Parathyroid adenoma (tissue), 2 donors: ENCODE measurements around the gene ABCC1.

Experiments
- H2AFZ ChIP-seq: fragments of 300-600 bp; sonication (generic); one replicate; pipeline ENCODE4 v1.7.0; 2017; ENCODE audit warnings: antibody characterized with exemption, mild to moderate bottlenecking
- H3K27ac ChIP-seq: fragments of 300-600 bp; sonication (generic); one replicate; pipeline ENCODE4 v1.7.0; 2017
- H3K27me3 ChIP-seq: fragments of 300-600 bp; sonication (generic); one replicate; pipeline ENCODE4 v1.7.0; 2017; ENCODE audit warnings: low read length; ENCODE audit not compliant: control insufficient read depth, insufficient read depth
- H3K36me3 ChIP-seq: fragments of 300-600 bp; sonication (generic); one replicate; pipeline ENCODE4 v1.7.0; 2017; ENCODE audit warnings: low read length; ENCODE audit not compliant: control insufficient read depth, insufficient read depth
- H3K4me1 ChIP-seq: fragments of 300-600 bp; sonication (generic); one replicate; pipeline ENCODE4 v1.7.0; 2017; ENCODE audit warnings: control low read depth
- H3K4me2 ChIP-seq: fragments of 300-600 bp; sonication (generic); one replicate; pipeline ENCODE4 v1.7.0; 2017; ENCODE audit warnings: low read length
- H3K4me3 ChIP-seq: fragments of 300-600 bp; sonication (generic); one replicate; pipeline ENCODE4 v1.7.0; 2017; ENCODE audit warnings: low read depth, low read length
- H3K79me2 ChIP-seq: fragments of 300-600 bp; sonication (generic); one replicate; pipeline ENCODE4 v1.7.0; 2017; ENCODE audit warnings: control low read depth
- H3K9ac ChIP-seq: fragments of 300-600 bp; sonication (generic); one replicate; pipeline ENCODE4 v1.7.0; 2017; ENCODE audit warnings: mild to moderate bottlenecking
- H3K9me3 ChIP-seq: fragments of 300-600 bp; sonication (generic); one replicate; pipeline ENCODE4 v1.7.0; 2017; ENCODE audit warnings: low read length; ENCODE audit not compliant: control insufficient read depth
- CTCF ChIP-seq: fragments of 300-600 bp; sonication (generic); IDR thresholded peaks from one replicate; pipeline ENCODE4 v1.7.0; 2017; ENCODE audit warnings: antibody characterized with exemption, mild to moderate bottlenecking
- donor health status: primary hyperparathyroidism.

Gene ABCC1

GRCh38 chr16:15993946-15994665, 44.7 kb downstream of the ABCC1 start:
- Histone ChIP-seq H3K4me1 (no peaks in the 10 kb centered on the region), H3K9ac (no peak overlapping the region), H3K36me3 (no peaks in the 10 kb centered on the region), H3K4me2 (no peak overlapping the region), H3K9me3 (no peaks in the 10 kb centered on the region), H3K27me3 (no peaks in the 10 kb centered on the region), H2AFZ (no peak overlapping the region), H3K4me3 (no peak overlapping the region), H3K27ac (no peak overlapping the region), H3K79me2 (peaks cover 20% of the 10 kb centered on the region)
- no peak for TF ChIP-seq CTCF

- Histone ChIP-seq H3K79me2 (peaks cover 11% of the 10 kb centered on the region), H3K9me3 (no peaks in the 10 kb centered on the region), H3K27ac (no peak overlapping the region), H3K36me3 (no peaks in the 10 kb centered on the region), H3K4me2 (no peak overlapping the region), H3K4me3 (no peak overlapping the region), H2AFZ (no peak overlapping the region), H3K27me3 (no peaks in the 10 kb centered on the region), H3K4me1 (no peaks in the 10 kb centered on the region), H3K9ac (no peak overlapping the region)
- no peak for TF ChIP-seq CTCF
Measured at GRCh38 chr16:15996432-15997109, 47.2 kb downstream of the ABCC1 start.

- Histone ChIP-seq H3K27ac (no peak overlapping the region), H3K79me2 (peaks cover 22% of the 10 kb centered on the region), H2AFZ (no peak overlapping the region), H3K4me1 (no peaks in the 10 kb centered on the region), H3K4me2 (no peak overlapping the region), H3K9me3 (no peaks in the 10 kb centered on the region), H3K4me3 (no peak overlapping the region), H3K27me3 (no peaks in the 10 kb centered on the region), H3K9ac (no peak overlapping the region), H3K36me3 (no peaks in the 10 kb centered on the region)
- TF ChIP-seq CTCF = no peak
Measured at GRCh38 chr16:16000685-16001084, 51.3 kb downstream of the ABCC1 start.

GRCh38 chr16:16001596-16002255, 52.3 kb downstream of the ABCC1 start:
- no peaks in the 10 kb centered on the region for H3K4me1 ChIP-seq
- no peak for TF ChIP-seq CTCF
- H3K27ac ChIP-seq = no peak overlapping the region

More at GRCh38 chr16:16001596-16002255, 52.3 kb downstream of the ABCC1 start:
- Histone ChIP-seq H3K9ac (no peak overlapping the region), H3K27me3 (no peaks in the 10 kb centered on the region), H3K9me3 (no peaks in the 10 kb centered on the region), H2AFZ (no peak overlapping the region), H3K4me3 (no peak overlapping the region), H3K79me2 (peaks cover 22% of the 10 kb centered on the region), H3K4me2 (no peak overlapping the region), H3K36me3 (no peaks in the 10 kb centered on the region)
